Right renal pelvis (tissue), 4 donors: ENCODE measurements around the gene SLC12A9. TPM values are rescaled to one million over a fixed set of nuclear protein-coding genes. Genes with fewer than 3 reads are reported as not detected.
A peak's percentile ranks its signal among the peaks of the same experiment; 100 is the strongest.
"Not testable (repeated sequence)": the region's sequence is repeated elsewhere in the genome, so short reads cannot be mapped to it uniquely, and the experiment has no call there.

Experiments used
- DNase-seq, 4 donors: peaks; one replicate each; pipeline ENCODE4 v3.0.0-alpha.2; 2013; ENCODE audit warnings: low read depth in 4 of 4, low spot score in 3 of 4, missing footprints in 1 of 4
- polyA plus RNA-seq, 4 donors: library from polyadenylated mRNA; unstranded; fragments of 120-200 nt; gene quantifications; one replicate each; pipeline ENCODE4 v1.2.1, GENCODE V29; 2013; ENCODE audit not compliant: insufficient read length in 4 of 4

Gene SLC12A9
- polyA plus RNA-seq, 4 donors: 19.5 to 28.5 (median 24.9) TPM

DNA sequence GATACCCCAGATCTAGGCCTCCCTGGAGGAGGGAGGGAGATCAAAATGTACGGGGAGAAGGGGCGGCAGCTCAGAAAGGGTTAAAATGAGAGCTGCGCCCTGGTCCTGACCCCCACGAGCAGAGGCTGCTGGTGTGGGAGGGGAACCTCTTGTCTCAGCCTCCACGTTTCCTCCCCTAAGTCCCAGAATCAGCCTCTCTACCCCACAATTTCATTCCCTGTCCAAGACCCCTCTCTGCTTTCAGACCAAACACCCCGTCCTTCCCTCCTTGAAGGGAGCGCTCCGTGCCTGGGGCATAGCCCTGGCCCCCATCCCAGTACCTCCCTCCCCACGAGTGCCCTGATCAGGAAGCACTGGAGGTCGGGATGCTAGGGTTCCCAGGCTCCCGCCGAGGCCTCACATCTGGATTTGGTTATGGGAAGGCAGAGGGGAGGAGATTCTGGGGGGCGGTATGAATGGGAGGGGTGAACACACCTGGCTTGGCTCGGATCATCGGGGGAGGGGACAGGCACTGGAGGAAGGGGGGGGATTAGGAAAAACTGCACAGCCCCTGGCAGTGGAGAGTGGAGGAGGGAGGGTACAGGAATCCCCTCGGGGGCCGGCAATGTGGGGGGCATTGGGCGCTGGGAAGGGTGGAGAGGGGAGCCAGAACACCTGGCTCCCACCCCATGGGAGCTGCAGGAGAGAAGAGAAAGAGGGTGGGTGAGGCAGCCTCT, 27.9 kb upstream of the SLC12A9 start:
- no peak for DNase-seq

DNA sequence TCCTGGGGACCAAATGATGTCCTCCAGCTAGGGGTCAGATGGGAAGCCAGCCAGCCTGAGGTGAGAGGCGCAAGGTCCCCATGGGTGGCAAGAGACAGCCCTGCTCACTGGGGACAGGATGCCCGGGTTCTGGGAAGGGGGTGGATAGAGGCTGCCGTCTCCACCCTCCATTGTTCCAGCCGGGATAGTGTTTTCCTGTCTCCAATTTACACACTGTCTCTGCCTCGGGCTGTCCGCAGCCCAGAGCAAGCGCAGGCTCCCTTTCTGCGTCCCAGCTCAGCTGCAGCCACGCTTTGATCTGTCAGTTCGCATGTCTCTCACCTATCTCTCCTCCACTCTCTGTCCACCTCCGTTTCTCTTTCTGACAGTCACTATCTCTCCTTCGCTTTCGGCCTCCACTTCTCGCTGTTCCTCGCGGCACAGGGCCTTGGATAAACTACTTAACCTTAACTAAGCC, 27.3 kb upstream of the SLC12A9 start:
- DNase-seq: no peak

DNA sequence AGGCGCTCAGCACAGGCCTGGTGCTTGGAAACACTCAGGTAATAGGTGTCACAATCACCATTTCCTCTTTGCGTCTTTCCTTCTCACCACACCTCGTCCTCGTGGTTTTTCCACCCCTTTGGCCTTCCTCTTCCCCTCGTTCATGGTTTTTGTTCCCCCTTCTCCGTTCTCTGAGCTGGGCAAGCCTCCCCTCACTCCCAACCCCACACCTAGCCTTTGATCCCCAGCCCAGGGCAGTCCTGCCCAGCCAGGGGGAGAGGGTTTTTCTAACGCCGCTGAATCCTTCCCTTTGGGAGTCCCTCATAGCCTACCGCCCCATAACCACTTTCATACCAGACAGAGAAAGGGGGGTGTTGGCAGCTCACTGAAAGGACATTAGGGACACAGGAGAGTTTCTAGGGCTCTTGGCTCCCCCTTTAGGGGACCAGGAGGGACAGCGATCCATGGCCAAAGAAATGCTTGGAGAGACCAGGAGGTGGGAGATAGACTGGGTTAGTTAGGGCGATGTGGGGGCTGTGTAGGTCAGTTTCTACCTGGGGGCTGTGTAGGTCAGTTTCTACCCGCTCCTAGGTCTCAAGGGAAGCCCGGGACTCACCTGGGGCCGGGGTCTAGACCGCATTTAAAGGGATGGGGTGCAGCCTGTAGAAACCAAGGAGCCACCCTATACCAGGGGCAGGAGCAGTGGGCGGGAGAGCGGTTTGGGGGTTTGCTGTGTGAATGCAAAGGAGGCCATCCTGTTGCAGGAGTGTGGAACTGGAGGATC, 26.6 kb upstream of the SLC12A9 start:
- no peak for DNase-seq

DNA sequence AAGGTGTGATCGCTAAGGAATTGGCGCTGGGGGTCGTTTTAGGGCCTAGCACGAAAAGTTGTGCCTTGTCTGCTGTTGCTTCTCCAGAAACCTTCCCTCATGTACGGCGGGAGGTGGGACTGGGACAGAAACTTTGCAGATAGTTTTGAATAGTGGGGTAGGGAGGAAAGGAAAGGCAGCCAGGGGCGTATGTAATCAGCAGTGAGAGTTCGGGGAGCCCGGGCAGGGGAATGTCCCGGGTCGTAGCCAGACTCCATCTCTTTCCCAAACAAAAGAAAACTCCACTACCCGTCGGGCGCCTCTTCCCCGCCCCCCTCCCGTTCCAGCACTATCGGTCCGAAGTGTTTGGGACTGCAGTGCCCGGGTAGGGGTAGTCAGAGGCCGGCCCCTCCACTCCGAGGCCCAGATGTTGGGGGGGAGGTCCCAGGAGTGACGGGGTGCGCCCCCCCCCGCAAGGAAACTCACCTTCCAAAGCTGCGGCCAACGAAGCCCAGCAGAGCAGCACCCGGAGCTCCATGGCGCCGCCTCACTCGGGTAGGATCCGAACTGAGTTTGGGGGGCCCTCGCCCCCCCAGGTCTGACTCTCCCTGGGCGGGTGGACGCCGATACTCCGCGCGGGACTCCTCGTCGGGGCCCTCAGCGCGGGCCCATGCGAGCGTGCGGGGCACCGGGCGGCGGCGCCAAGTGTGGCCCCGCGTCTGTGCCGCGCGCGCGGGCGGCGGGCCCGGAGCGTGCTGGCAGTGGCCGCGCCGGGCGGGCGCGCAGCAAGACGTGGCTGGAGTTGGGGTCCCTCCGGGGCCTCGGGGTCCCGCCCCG, 25.8 kb upstream of the SLC12A9 start:
- DNase-seq: no peak

DNA sequence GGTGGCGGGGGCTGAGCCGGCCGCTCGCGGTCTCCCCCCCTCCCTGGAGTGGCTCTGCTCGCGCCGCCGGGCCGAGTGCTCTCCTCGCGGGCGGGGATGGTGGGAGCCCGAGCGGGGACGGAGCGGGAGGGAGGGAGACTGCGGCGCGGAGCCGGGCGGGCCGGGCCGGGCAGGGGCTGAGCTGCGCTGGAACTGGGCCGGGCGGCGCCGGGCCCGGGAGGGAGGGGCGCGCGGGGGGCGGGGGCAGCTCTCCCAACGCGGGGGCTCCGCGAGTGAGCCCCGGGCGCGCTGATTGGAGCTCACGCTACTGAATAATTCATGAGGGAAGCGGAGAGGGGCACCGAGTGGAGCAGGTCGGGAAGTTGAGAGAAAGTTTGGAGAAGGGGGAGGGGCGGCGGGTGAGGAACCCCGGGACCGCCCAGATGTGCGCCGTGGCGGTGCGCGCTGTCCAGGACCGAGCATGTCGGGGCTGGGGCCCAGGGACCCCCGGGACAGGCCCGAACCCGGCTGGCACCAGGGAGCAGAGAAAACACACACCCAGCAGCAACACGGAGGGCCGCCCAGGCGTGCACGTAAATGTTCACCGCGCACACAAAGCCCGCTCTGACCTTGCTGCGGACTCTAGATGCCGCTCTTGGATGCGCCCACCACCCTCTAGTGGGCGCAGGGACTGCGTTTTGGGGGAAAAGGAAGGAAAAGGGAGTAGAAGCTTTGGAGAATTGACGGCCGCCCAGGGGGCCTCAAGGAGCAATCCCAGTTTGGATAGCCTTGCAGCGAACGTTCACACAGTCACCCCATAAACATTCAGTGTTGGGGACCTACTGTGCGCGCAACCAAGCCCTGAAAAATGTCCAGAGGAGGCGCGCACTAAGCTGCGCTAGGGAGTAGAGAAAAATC, 24.9 kb upstream of the SLC12A9 start, which contains the start of gene EPHB4:
Gene EPHB4 (minus strand): TSS at position 194 of the 897 bp plus-strand sequence. CDS start 493 bp downstream, outside the sequence.
- peak; percentile 77 to 89 (median 85) for DNase-seq

DNA sequence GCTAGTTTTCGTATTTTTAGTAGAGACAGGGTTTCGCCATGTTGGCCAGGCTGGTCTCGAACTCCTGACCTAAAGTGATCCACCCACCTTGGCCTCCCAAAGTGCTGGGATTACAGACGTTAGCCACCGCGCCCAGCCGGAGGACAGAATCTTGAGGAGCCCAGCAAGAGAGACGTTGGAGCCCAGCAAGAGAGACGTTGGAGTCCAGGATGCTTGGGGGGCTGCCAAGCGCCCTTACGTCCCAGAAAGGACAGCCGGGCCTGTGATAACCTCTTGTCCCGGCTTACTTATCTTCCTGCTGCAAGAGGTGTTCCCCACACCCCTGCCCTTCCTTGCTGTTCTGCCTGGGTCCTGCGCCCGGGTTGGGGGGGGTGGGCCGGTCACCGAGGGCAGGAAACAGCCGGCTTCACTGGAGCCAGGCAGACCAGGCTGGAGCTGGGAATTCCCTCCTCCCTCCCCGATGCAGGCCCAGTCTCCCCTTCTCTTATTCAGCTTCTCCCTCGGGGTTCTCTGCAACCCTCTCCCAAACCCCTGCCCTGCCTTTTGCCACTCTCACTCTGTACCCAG, 23.3 kb upstream of the SLC12A9 start:
- DNase-seq: peak in 1 of 4 donors; percentile 38

DNA sequence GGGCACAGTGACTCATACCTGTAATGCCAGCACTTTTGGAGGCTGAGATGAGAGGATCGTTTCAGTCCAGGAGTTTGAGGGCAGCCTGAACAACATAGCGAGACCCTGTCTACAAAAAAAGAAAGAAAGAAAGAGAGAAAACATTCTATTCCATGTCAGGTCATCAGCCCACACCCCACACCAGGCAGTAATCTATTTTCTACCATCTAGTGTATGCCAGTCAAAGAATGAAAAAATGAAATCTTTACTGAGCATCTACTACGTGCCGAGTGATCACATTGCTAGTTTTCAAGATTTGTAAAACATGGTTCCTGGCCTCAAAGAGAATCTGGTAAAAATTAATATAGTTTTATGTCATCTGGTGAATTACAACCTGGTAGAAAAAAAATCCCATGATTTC, 22.1 kb upstream of the SLC12A9 start:
- no peak for DNase-seq

DNA sequence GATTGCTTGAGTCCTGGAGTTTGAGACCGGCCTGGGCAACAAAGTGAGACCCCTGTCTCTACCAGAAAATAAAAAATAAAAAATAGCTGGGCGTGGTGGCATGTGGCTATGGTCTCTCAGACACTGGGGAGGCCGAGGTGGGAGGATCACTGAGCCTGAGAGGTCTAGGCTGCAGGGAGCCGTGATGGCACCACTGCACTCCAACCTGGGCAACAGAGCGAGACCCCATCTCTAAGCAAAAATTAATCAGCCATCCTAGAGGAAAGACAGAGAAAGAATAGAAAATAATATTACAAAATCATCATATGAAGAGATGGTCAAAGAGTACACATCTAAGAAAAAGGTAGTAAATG, 20.3 kb upstream of the SLC12A9 start:
- DNase-seq: no peak

DNA sequence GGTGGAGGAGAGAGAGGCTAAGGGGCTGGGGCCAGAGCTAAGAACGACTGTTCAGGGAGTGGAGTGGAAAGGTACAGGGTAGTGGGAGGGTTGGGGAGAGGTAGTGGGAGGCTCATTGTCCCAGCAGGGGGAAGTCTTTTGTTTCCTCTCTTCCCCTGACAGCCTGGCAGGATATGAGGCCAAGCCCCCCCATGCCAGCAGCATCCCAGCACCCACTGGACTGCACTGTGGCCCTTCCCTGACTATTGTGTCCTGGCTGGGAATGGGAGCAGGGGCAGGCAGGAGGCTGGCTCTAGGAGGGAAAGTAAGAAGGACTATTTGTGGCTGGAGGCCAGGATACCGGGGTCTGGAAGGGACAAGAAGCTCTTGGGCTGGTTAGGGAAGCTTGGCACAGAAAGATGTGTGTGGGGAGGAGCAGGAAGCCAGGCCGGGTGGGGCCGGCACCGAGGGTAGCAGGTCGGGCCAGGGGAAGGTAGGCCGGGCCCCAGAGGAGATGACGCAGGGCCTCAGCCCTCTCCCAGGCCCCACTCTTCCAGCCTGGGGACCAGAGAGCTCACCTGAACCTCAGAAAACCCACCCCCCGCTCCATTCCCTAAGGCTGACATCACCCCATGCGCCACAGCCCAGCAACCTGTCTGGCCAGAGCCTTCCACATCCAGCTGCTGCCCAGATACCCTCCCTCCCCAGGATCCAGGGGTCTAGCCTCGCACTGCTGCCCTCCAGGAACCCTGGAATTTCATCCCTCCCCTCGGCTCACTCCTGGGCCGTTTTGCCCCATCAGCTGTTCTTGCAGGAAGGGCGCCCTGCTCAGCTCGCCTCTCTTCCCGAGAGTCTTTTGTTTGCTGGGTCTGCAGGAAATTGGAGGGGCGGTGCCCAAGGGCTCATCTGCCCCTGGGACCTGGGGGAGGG, 16.4 kb upstream of the SLC12A9 start:
- DNase-seq: peak in 2 of 4 donors; percentile 51 to 68

DNA sequence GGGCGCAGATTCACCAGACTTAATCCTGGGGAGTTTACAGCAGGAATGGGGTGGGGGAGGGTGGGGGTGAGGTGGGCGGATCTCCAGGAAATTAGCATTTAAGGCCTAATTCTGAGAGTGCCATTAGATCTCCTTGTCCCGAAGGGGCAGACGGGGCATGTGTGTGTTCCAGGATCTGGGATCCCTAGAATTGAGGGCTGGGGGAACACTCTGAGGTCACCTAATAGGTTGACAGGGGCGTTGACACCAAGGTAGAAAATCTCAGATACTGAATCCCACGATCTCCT, 15.8 kb upstream of the SLC12A9 start:
- DNase-seq: no peak

DNA sequence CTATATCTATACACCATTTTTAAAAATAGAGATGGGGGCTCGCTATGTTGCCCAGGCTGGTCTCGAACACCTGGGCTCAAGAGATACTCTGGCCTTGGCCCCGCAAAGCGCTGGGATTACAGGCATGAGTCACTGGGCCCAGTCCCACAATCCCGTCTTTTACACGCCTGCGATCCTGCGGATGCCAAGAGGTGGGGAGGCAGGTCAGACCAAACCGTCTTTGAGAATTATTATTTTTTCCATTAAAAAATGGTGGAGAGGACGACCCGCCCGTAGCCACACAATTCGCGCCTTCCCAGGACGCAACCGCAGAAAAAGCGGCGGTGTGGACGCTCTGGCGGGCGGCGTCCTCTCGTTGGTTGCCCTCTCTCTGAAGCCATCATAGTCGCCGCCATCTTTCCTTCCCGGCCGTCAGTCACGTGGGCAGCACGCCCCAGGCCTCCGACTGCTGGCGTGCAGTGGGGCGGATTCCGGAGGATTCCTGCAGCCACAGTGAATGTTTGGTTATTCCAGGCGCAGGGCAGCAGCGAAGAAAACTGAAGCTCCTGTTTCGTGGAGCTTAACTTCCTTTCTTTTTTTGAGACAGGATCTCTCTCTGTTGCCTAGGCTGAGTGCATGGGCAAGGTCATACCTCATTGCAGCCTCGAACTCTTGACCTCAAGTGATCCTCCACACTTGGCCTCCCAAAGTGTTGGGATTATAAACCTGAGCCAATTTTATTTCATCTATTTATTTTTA, 15.2 kb upstream of the SLC12A9 start:
- peak in 3 of 4 donors; percentile 82 to 84 (median 83) for DNase-seq

DNA sequence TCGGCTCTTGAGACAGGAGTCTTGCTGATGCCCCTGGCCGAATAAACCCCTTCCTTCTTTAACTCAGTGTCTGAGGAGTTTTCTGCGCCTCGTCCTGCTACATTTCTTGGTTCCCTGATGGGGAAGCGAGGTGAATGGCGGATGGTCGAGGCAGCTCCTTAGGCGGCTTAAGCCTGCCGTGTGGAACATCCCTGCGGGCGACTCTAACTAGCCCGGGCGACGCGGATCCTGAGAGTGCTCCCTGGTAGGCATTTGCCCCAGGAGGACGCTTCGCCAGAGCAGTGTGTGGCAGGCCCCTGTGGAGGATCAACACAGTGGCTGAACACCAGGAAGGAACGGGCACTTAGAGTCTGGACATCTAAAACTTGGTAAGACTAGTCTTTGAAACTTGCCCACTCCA, 13.2 kb upstream of the SLC12A9 start:
- DNase-seq: no peak

DNA sequence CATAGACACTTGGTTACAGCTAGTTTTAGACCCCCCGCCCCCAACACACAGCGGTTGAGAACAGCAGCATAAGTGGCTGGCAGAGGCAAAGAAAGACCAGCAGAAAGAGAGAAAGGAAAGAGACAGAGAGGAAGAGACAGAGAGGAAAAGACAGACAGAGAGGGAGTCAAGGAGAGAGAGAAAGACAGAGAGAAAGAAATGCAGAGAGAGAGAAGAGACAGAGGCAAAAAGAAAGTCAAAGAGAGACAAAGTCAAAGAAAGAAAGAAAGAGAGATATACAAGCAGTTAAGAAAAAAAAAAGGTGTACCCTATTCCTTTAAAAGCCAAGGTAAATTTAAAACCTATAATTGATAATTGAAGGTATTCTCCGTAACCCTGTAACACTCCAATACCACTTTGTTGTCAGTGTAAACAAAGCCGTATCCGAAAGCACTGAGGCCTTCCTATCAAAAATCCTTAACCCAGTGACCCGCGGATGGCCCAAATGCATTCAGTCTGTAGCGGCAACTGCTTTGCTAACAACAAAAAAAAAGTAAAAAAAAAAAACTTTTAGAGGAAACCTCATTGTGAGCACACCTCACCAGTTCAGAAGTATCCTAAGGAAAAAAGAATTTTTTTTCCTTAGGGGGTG, 11.9 kb upstream of the SLC12A9 start:
- DNase-seq: no peak

DNA sequence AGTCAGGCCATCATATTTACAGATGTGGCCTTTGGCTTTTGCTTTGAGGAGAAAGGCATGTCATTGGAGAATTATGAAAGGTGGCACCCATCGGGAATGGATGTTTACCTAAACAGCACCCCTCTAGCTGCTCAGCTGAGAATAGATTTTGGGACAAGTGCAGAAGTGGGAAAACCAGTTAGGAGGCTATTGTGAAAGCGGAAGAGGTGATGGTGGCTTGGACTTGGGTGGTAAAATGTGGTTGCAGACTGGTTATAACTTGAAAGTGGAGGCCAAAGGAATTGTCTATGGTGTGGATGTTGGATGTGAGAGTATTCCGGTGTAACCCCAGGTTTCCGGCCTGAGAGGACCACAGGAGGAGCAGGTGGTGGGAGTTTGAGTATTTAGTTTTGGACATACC, 5.2 kb upstream of the SLC12A9 start:
- no peak for DNase-seq

DNA sequence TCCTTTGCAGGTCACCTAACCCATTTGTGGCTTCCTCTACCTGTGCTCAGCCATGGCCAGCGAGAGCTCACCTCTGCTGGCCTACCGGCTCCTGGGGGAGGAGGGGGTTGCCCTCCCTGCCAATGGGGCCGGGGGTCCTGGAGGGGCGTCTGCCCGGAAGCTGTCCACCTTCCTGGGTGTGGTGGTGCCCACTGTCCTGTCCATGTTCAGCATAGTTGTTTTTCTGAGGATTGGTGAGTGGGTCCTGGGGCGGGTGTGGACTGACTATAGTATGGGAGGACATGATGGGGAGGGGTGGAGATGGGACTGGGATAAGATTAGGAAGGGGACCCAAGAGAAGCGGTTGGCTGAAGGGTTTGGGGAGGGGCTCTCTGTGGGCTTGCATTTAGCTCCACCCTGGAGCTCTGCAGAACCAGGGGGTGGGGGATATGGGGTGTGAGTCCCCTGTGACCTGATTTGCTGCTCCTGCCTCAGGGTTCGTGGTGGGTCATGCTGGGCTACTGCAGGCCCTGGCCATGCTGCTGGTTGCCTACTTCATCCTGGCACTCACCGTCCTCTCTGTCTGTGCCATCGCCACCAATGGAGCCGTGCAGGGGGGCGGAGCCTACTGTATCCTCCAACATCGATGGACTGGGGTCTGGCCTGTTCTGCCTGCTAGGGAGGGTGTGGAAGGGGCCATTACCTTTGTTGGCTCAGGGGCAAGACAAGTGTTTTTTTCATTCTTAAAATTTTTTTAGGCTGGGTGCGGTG, 1.8 kb downstream of the SLC12A9 start:
- no peak for DNase-seq

DNA sequence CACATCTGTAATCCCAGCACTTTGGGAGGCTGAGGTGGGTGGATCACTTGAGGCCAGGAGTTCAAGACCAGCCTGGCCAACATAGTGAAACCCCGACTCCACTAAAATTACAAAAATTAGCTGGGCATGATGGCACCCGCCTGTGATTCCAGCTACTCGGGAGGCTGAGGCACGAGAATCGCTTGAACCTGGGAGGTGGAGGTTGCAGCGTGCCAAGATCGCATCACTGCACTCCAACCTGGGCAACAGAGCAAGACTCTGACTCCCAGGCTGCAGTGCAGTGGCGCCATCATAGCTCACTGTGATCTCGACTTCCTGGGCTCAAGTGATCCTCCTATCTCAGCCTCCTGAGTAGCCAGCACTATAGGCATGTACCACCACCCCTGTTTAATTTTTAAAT, 2.4 kb downstream of the SLC12A9 start:
- DNase-seq: not testable (repeated sequence)

DNA sequence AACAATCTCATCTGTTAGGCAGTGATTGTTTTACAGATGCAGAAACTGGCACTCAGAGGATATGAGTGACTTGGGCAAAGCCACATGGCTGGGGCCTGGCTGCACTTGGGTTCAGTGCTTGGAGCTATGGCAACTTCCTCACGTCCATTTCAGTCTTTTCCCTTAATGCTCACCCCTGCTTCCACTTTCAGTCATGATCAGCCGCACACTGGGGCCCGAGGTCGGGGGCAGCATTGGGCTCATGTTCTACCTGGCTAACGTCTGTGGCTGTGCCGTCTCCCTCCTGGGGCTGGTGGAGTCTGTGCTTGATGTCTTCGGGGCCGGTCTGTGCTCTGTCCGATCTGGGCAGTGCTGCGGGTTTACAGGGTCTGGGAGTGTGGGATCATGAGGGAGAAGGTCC, 3.0 kb downstream of the SLC12A9 start:
- no peak for DNase-seq
